Gastroesophageal sphincter (tissue), 3 donors: ENCODE data around the gene B9D2.

Experiments
- CTCF ChIP-seq, 4 experiments: fragments of 200-600 bp in 2 of 4; fragments of 450-650 bp in 2 of 4; sonication (generic) in 1 of 4; IDR thresholded peaks; one replicate each; pipeline ENCODE4 v1.5.1; 2017 to 2019; ENCODE audit warnings: antibody characterized with exemption in 4 of 4, mild to moderate bottlenecking in 2 of 4, moderate library complexity in 2 of 4
- EP300 ChIP-seq: sonication (generic); formaldehyde crosslinking; IDR thresholded peaks from one replicate; pipeline ENCODE4 v1.6.1; 2017; ENCODE audit warnings: antibody characterized with exemption, mild to moderate bottlenecking
- POLR2A ChIP-seq, 2 donors: fragments of 450-650 bp; IDR thresholded peaks; one replicate each; pipeline ENCODE4 v1.6.1; 2017; ENCODE audit warnings: antibody characterized with exemption in 2 of 2, mild to moderate bottlenecking in 2 of 2, moderate library complexity in 1 of 2
- POLR2AphosphoS5 ChIP-seq: sonication (generic); formaldehyde crosslinking; IDR thresholded peaks from one replicate; pipeline ENCODE4 v1.6.1; 2017; ENCODE audit warnings: antibody characterized with exemption

GRCh38 chr19:41384351-41384750, 20.4 kb upstream of the B9D2 start:
- no peak for TF ChIP-seq CTCF (IDR thresholded peaks at IDR 0.05)
- no peak for TF ChIP-seq POLR2A (IDR thresholded peaks at IDR 0.05)
- no peak for TF ChIP-seq POLR2AphosphoS5
- TF ChIP-seq EP300 = no peak
